Measurements from ENCODE around the gene PDE4D. TPM values are rescaled to one million over a fixed set of nuclear protein-coding genes. Genes with fewer than 3 reads are reported as not detected.

Gene PDE4D
- total RNA-seq, 2 experiments from 2014 or later, result 75.5 to 80.7 TPM

DNA sequence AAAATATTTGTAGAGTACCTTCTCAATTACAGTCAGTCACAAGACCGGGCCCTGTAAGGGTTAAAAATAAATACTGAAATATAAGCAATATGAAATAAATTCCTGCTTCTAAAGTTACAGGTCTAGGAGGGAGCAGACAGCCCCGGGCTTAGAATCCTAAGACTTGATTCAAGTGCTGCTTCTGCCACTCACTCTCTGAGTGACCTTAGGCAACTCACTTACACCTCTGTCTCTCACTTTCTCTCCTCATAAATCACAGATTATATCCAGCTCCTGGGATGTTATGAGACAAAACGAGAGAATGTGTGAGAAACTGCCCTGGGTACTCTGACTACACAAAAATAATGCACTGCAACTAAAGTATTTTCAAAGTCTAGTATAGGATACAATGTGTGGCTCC, 101.9 kb downstream of the PDE4D start:
- no peaks in the 10 kb centered on the region for H3K36me3 Mint-ChIP-seq (ENCODE audit: low read depth)
- intact Hi-C loops (cut with micrococcal nuclease), result loop anchor here (10.0 kb wide), 1 partner anchor 297 kb away; no protein-coding TSS in a partner anchor
- peaks cover 12% of the 10 kb centered on the region for H3K4me1 Mint-ChIP-seq (ENCODE audit: low read depth)
- no peak for DNase-seq
- POLR2A ChIA-PET, result no interaction called here
- no peak overlapping the region for H3K4me3 Mint-ChIP-seq
- H3K9me3 Mint-ChIP-seq, result no peaks in the 10 kb centered on the region
- peaks cover 22% of the 10 kb centered on the region for H3K27me3 Mint-ChIP-seq
- H3K27ac Mint-ChIP-seq, result no peak overlapping the region
- TF ChIP-seq, protein P1, sequence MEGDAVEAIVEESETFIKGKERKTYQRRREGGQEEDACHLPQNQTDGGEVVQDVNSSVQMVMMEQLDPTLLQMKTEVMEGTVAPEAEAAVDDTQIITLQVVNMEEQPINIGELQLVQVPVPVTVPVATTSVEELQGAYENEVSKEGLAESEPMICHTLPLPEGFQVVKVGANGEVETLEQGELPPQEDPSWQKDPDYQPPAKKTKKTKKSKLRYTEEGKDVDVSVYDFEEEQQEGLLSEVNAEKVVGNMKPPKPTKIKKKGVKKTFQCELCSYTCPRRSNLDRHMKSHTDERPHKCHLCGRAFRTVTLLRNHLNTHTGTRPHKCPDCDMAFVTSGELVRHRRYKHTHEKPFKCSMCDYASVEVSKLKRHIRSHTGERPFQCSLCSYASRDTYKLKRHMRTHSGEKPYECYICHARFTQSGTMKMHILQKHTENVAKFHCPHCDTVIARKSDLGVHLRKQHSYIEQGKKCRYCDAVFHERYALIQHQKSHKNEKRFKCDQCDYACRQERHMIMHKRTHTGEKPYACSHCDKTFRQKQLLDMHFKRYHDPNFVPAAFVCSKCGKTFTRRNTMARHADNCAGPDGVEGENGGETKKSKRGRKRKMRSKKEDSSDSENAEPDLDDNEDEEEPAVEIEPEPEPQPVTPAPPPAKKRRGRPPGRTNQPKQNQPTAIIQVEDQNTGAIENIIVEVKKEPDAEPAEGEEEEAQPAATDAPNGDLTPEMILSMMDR (IDR thresholded peaks at IDR 0.05), result no peak
- no peak for ATAC-seq
- CTCF ChIA-PET, result interaction anchor here (4.9 kb wide), 1 partner anchor 9 kb away, joined by 24 read pairs; no protein-coding TSS in a partner anchor

DNA sequence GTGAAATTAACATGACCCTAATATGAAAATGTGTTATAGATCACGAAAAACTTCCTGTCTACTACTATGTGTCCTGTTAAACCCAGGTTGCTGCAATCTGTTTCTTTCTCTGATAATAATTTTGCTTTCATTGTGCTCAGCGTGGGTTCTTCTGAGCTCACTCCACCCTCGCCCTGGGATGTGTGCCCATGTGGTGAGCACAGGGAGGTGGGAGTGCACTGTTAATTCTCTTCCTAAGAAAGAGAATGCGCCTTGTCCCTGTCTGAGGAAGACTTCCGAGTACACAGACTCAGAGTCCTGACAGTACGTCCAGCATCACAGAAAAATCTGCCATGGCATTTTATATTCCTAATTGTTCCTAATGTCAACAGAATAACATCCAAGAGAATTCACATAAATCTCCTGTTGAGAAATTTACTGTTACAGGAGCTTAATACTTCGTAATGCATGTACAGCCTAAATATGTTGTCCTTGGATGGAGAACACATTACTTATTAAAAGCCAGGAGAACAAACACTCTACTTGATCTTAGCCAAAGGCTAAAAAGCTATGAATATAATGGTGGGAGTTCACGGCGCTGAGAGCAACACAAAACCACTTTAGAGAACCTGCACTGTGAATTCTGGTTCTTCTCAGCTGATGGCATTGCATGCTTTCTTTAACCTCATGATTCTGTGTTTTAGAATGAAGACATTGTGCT, 102.6 kb downstream of the PDE4D start:
- TF ChIP-seq, protein P1 (IDR thresholded peaks at IDR 0.05), result no peak
- ChIA-PET POLR2A (no interaction called here), CTCF (interaction anchor here (4.9 kb wide), 1 partner anchor 10 kb away, joined by 24 read pairs; no protein-coding TSS in a partner anchor)
- H3K36me3 Mint-ChIP-seq (ENCODE audit: low read depth), result no peaks in the 10 kb centered on the region
- DNase-seq (no peak), ATAC-seq (peak; percentile 38)
- intact Hi-C loops (cut with micrococcal nuclease), result loop anchor here (10.0 kb wide), 1 partner anchor 296 kb away; no protein-coding TSS in a partner anchor
- H3K9me3 Mint-ChIP-seq, result no peaks in the 10 kb centered on the region
- peak overlapping the region; percentile 74 for H3K27ac Mint-ChIP-seq
- peaks cover 26% of the 10 kb centered on the region for H3K27me3 Mint-ChIP-seq
- H3K4me1 Mint-ChIP-seq (ENCODE audit: low read depth), result peaks cover 12% of the 10 kb centered on the region
- peak overlapping the region; percentile 42 for H3K4me3 Mint-ChIP-seq

DNA sequence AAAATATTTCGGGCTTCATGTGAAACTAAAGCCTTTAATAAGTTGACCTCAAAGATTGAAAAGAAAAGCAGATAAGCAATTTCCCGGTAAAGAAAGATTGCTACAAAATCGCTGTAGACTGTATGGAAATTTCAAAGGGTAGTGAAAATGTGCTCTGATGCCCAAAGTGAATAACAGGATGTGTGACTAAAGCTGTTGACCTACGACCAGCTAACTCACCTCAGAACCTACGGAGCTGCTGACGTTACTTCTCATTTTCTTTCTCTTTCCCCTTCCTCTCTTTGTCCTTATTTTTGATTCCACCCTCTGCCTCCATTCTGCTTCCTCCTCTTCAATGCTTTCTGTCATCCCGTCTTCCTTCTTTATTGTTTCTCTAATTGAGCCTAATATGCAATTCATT, 103.2 kb downstream of the PDE4D start:
- POLR2A ChIA-PET, result no interaction called here
- Mint-ChIP-seq H3K4me1 (ENCODE audit: low read depth) (peaks cover 12% of the 10 kb centered on the region), H3K4me3 (peak overlapping the region; percentile 42), H3K9me3 (no peaks in the 10 kb centered on the region), H3K27me3 (peaks cover 27% of the 10 kb centered on the region), H3K27ac (peak overlapping the region; percentile 74), H3K36me3 (ENCODE audit: low read depth) (no peaks in the 10 kb centered on the region)
- intact Hi-C loops (cut with micrococcal nuclease), result loop anchor here (10.0 kb wide), 1 partner anchor 296 kb away; no protein-coding TSS in a partner anchor
- CTCF ChIA-PET, result interaction anchor here (1.0 to 4.9 kb wide), 3 partner anchors 10 to 284 kb away, joined by 3 to 24 read pairs (median 4); no protein-coding TSS in a partner anchor
- TF ChIP-seq, protein P1 (IDR thresholded peaks at IDR 0.05), result no peak
- DNase-seq, result peak; percentile 11
- peak; percentile 80 for ATAC-seq

DNA sequence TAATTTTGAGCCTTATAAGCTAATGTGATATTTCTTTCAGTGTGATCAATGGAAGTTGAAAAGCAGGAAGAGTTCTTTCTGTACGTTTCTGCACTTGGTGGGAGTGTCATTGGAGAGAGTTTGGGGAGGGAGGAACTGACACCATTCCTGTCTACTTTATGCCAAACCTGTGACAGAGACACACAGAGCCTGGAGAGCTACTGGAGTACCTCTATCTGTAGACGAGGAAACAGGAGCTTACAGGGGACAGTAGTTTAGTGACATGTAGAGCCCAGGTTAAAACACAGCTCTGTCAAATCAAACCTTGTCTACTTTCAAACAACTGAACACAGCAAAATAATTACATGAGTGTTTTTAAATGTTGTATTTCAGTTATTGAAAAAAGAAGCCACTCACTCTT, 103.6 kb downstream of the PDE4D start:
- intact Hi-C loops (cut with micrococcal nuclease), result loop anchor here (10.0 kb wide), 1 partner anchor 295 kb away; no protein-coding TSS in a partner anchor
- ChIA-PET POLR2A (no interaction called here), CTCF (interaction anchor here (1.0 to 4.9 kb wide), 5 partner anchors 9 to 602 kb away, joined by 3 to 24 read pairs (median 3); no protein-coding TSS in a partner anchor)
- H3K4me3 Mint-ChIP-seq, result no peak overlapping the region
- H3K4me1 Mint-ChIP-seq (ENCODE audit: low read depth), result peaks cover 12% of the 10 kb centered on the region
- H3K36me3 Mint-ChIP-seq (ENCODE audit: low read depth), result no peaks in the 10 kb centered on the region
- no peak for ATAC-seq
- DNase-seq, result no peak
- TF ChIP-seq, protein P1 (IDR thresholded peaks at IDR 0.05), result no peak
- H3K27me3 Mint-ChIP-seq, result peaks cover 29% of the 10 kb centered on the region
- H3K27ac Mint-ChIP-seq, result peak overlapping the region; percentile 74
- no peaks in the 10 kb centered on the region for H3K9me3 Mint-ChIP-seq

DNA sequence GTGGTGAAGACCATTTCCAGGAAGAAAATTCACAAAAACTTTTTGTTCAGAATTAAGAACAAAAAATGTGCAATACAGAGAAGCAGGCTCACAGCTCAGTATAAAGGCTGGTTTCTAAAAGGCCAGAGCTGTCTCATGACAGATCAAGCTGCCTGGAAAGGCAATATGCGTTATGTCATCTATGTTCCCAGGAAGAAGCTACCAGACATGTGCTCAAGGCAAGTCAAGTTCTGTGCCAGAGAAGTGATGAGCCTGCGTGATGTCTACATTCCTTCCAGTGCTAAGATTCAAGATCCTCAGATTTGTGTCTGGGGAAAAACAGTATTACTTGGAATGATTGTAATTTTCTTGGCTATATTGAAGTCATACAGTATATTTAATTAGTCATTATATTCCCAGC, 104.3 kb downstream of the PDE4D start:
- Mint-ChIP-seq H3K36me3 (ENCODE audit: low read depth) (no peaks in the 10 kb centered on the region), H3K4me3 (no peak overlapping the region), H3K9me3 (no peaks in the 10 kb centered on the region), H3K4me1 (ENCODE audit: low read depth) (peaks cover 12% of the 10 kb centered on the region), H3K27me3 (peaks cover 29% of the 10 kb centered on the region), H3K27ac (no peak overlapping the region)
- TF ChIP-seq, protein P1 (IDR thresholded peaks at IDR 0.05), result no peak
- DNase-seq (no peak), ATAC-seq (no peak)
- ChIA-PET POLR2A (no interaction called here), CTCF (interaction anchor here (0.7 to 4.9 kb wide), 6 partner anchors 9 to 601 kb away, joined by 3 to 24 read pairs (median 3); no protein-coding TSS in a partner anchor)
- intact Hi-C loops (cut with micrococcal nuclease), result no loop called here
